GM23338 (cell line): ENCODE results near the gene SLC2A8. TPM values are rescaled to one million over a fixed set of nuclear protein-coding genes. Genes with fewer than 3 reads are reported as not detected.

Experiments used
- ATAC-seq: fragments of 200-7000 bp; cut with Tn5 transposase; 3 replicates; pipeline ENCODE4 v1.9.1; 2020
- DNase-seq: peaks from one replicate; pipeline ENCODE4 v3.0.0-alpha.2; 2015; ENCODE audit warnings: low spot score
- H2AFZ ChIP-seq: fragments of 200-600 bp; sonication (generic); 2 replicates; pipeline ENCODE4 v1.8.0; 2016; ENCODE audit warnings: antibody characterized with exemption, mild to moderate bottlenecking, moderate library complexity
- H3F3A ChIP-seq: fragments of 200-600 bp; sonication (generic); replicated peaks from 2 replicates; pipeline ENCODE4 v1.8.0; 2017; ENCODE audit warnings: antibody characterized with exemption, mixed run types, low read depth
- H3K27ac ChIP-seq: fragments of 200-600 bp; sonication (generic); 2 replicates; pipeline ENCODE4 v1.6.1; 2016; ENCODE audit warnings: low read depth
- H3K27me3 ChIP-seq: fragments of 200-600 bp; sonication (generic); 2 replicates; pipeline ENCODE4 v1.8.0; 2016; ENCODE audit warnings: mild to moderate bottlenecking, mixed run types, moderate library complexity; ENCODE audit not compliant: insufficient read depth
- H3K36me3 ChIP-seq: fragments of 200-600 bp; sonication (generic); 2 replicates; pipeline ENCODE4 v1.8.0; 2016; ENCODE audit warnings: mild to moderate bottlenecking; ENCODE audit not compliant: insufficient read depth
- H3K4me1 ChIP-seq: fragments of 200-600 bp; sonication (generic); 2 replicates; pipeline ENCODE4 v1.8.0; 2016; ENCODE audit warnings: mild to moderate bottlenecking, moderate library complexity; ENCODE audit not compliant: insufficient read depth
- H3K4me2 ChIP-seq: fragments of 200-600 bp; sonication (generic); 2 replicates; pipeline ENCODE4 v1.7.1; 2017; ENCODE audit warnings: mixed run types
- H3K4me3 ChIP-seq: fragments of 200-600 bp; sonication (generic); 2 replicates; pipeline ENCODE4 v1.6.1; 2016; ENCODE audit warnings: mixed run types
- H3K79me2 ChIP-seq: fragments of 200-600 bp; sonication (generic); replicated peaks from 2 replicates; pipeline ENCODE4 v1.8.0; 2017; ENCODE audit warnings: mild to moderate bottlenecking; ENCODE audit not compliant: insufficient read depth
- H3K9me2 ChIP-seq: fragments of 200-600 bp; sonication (generic); 2 replicates; pipeline ENCODE4 v1.8.0; 2017; ENCODE audit not compliant: insufficient read depth
- H4K20me1 ChIP-seq: fragments of 200-600 bp; sonication (generic); replicated peaks from 2 replicates; pipeline ENCODE4 v1.8.0; 2017; ENCODE audit warnings: mild to moderate bottlenecking; ENCODE audit not compliant: insufficient read depth
- H3K27ac Mint-ChIP-seq: 2 replicates; pipeline ENCODE4 v1.8.0; 2020; ENCODE audit warnings: inconsistent platforms, mild to moderate bottlenecking, moderate library complexity, mixed read lengths
- H3K27me3 Mint-ChIP-seq: 3 replicates; pipeline ENCODE4 v1.8.0; 2022; ENCODE audit warnings: low read depth, mild to moderate bottlenecking, moderate library complexity, mixed read lengths, inconsistent platforms; ENCODE audit not compliant: insufficient read depth, poor library complexity
- H3K36me3 Mint-ChIP-seq: 3 replicates; pipeline ENCODE4 v1.8.0; 2021; ENCODE audit warnings: low read depth, mild to moderate bottlenecking, inconsistent platforms, moderate library complexity, mixed read lengths
- H3K4me1 Mint-ChIP-seq: 3 replicates; pipeline ENCODE4 v1.8.0; 2020; ENCODE audit warnings: mild to moderate bottlenecking, inconsistent platforms, mixed read lengths
- H3K4me3 Mint-ChIP-seq: 3 replicates; pipeline ENCODE4 v1.8.0; 2021; ENCODE audit warnings: moderate library complexity, mild to moderate bottlenecking, inconsistent platforms, mixed read lengths
- H3K9me3 Mint-ChIP-seq: 3 replicates; pipeline ENCODE4 v1.8.0; 2020; ENCODE audit warnings: moderate library complexity, mild to moderate bottlenecking, inconsistent platforms, mixed read lengths
- CREB1 ChIP-seq: fragments of 250-450 bp; sonication (Bioruptor Pico); IDR thresholded peaks from 2 replicates; pipeline ENCODE4 v1.5.0; 2020; ENCODE audit warnings: low read depth, mild to moderate bottlenecking, moderate library complexity
- EZH2 ChIP-seq: fragments of 200-600 bp; sonication (generic); IDR thresholded peaks from one replicate; pipeline ENCODE4 v1.8.0; 2017; ENCODE audit warnings: antibody characterized with exemption, mild to moderate bottlenecking, low read depth; ENCODE audit not compliant: unreplicated experiment
- EZH2phosphoT487 ChIP-seq: fragments of 200-600 bp; sonication (generic); IDR thresholded peaks from one replicate; pipeline ENCODE4 v1.8.1; 2018; ENCODE audit warnings: antibody characterized with exemption; ENCODE audit not compliant: unreplicated experiment
- JUNB ChIP-seq: IDR thresholded peaks from one replicate; pipeline ENCODE4 v1.6.1; 2016; ENCODE audit warnings: antibody characterized with exemption; ENCODE audit not compliant: unreplicated experiment
- NANOG ChIP-seq: IDR thresholded peaks from 2 replicates; pipeline ENCODE4 v1.6.1; 2016; ENCODE audit warnings: antibody characterized with exemption, borderline replicate concordance
- POLR2AphosphoS5 ChIP-seq: IDR thresholded peaks from 2 replicates; pipeline ENCODE4 v1.6.1; 2016; ENCODE audit warnings: antibody characterized with exemption, low read depth
- STAT1 ChIP-seq: IDR thresholded peaks from one replicate; pipeline ENCODE4 v1.6.1; 2016; ENCODE audit warnings: antibody characterized with exemption; ENCODE audit not compliant: unreplicated experiment
- ZNF114 ChIP-seq: fragments of 250-450 bp; sonication (Bioruptor Pico); IDR thresholded peaks from 2 replicates; pipeline ENCODE4 v1.5.0; 2020; ENCODE audit warnings: mild to moderate bottlenecking, moderate library complexity
- ZNF331 ChIP-seq: fragments of 250-450 bp; sonication (Bioruptor Pico); IDR thresholded peaks from 2 replicates; pipeline ENCODE4 v1.5.0; 2020; ENCODE audit warnings: low read depth, mild to moderate bottlenecking, moderate library complexity
- polyA plus RNA-seq: library from polyadenylated mRNA; unstranded; fragments of >200 nt; fragmentation: Nextera tagmentation; extraction: Ambion mirVana; gene quantifications from 2 replicates; pipeline ENCODE4 v1.2.1, GENCODE V29; 2016
- total RNA-seq: library from RNA; depleted of rRNA; stranded (reverse); fragments of >200 nt; shearing (Covaris generic); gene quantifications from 2 replicates; pipeline ENCODE4 v1.2.3, GENCODE V29; 2014
- TF ChIP-seq, protein P1 (sequence below): IDR thresholded peaks from one replicate; pipeline ENCODE4 v1.6.1; 2018; ENCODE audit warnings: antibody characterized with exemption; ENCODE audit not compliant: unreplicated experiment
- TF ChIP-seq, protein P2 (sequence below): IDR thresholded peaks from 2 replicates; pipeline ENCODE4 v1.6.1; 2016; ENCODE audit warnings: antibody characterized with exemption
- TF ChIP-seq, protein P3 (sequence below): fragments of 250-450 bp; sonication (Bioruptor Pico); IDR thresholded peaks from 2 replicates; pipeline ENCODE4 v1.5.0; 2020; ENCODE audit warnings: mild to moderate bottlenecking, moderate library complexity
- TF ChIP-seq, protein P4 (sequence below), 2 experiments: fragments of 200-600 bp in 1 of 2; sonication (generic) in 1 of 2; conservative IDR thresholded peaks; 2 replicates each; pipeline versions ENCODE4 v1.5.1 to v1.6.1; 2016 to 2017; ENCODE audit warnings: antibody characterized with exemption in 2 of 2, low read depth in 2 of 2, mild to moderate bottlenecking in 2 of 2, moderate library complexity in 1 of 2

SLC2A8 gene
- total and polyA plus RNA-seq, 2 experiments from 2014 or later: 16.3 to 34.1 TPM

DNA sequence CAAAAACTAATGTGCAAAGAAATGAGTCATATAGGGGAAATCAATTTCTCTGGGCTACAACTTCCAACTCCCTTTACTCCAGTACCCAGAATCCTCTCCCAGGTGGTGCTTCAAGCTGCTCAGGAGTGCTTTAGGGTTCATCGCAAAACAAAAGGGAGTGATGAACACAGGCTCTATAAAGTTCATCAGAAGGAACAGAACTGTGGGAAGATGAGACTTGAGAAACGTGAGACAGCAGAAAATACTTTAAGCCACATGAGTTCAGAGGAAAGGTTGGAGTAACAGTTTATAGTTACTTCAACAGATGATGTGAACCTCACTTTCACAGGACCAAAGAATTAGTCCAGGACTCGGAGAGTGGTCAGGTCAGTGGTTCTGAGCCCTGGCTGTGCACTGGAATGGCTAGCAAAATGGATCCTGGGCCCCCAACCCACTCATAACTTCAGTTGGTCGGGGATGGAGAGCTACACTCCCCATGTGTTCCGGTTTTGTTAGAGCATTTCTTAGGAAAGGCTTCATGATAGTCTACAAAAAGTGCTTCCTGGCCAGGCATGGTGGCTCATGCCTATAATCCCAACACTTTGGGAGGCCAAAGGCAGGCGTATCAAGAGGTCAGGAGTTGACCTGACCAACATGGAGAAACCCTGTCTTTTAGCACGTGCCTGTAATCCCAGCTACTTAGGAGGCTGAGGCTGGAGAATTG lies 49.9 kb downstream of the SLC2A8 start:
- Mint-ChIP-seq H3K27me3 (peaks cover 44% of the 10 kb centered on the region), H3K36me3 (peaks cover 93% of the 10 kb centered on the region), H3K9me3 (peaks cover 22% of the 10 kb centered on the region), H3K4me3 (peak overlapping the region; percentile 18; the same call in 2 of the 3 replicates), H3K4me1 (peaks cover 16% of the 10 kb centered on the region), H3K27ac (peak overlapping the region; percentile 49; the same call in 1 of the 2 replicates)
- Histone ChIP-seq H3K27ac (peak overlapping the region; percentile 98), H3K79me2 (peaks cover 36% of the 10 kb centered on the region), H3K4me1 (peaks cover 17% of the 10 kb centered on the region), H3K27me3 (no peaks in the 10 kb centered on the region), H3K4me2 (no peak overlapping the region), H3K4me3 (no peak overlapping the region), H3K9me2 (no peaks in the 10 kb centered on the region), H4K20me1 (peaks cover 41% of the 10 kb centered on the region), H3K36me3 (peaks cover 71% of the 10 kb centered on the region), H2AFZ (no peak overlapping the region), H3F3A (peaks cover 75% of the 10 kb centered on the region)
- ATAC-seq (no peak), DNase-seq (no peak)
- TF ChIP-seq, protein P1, sequence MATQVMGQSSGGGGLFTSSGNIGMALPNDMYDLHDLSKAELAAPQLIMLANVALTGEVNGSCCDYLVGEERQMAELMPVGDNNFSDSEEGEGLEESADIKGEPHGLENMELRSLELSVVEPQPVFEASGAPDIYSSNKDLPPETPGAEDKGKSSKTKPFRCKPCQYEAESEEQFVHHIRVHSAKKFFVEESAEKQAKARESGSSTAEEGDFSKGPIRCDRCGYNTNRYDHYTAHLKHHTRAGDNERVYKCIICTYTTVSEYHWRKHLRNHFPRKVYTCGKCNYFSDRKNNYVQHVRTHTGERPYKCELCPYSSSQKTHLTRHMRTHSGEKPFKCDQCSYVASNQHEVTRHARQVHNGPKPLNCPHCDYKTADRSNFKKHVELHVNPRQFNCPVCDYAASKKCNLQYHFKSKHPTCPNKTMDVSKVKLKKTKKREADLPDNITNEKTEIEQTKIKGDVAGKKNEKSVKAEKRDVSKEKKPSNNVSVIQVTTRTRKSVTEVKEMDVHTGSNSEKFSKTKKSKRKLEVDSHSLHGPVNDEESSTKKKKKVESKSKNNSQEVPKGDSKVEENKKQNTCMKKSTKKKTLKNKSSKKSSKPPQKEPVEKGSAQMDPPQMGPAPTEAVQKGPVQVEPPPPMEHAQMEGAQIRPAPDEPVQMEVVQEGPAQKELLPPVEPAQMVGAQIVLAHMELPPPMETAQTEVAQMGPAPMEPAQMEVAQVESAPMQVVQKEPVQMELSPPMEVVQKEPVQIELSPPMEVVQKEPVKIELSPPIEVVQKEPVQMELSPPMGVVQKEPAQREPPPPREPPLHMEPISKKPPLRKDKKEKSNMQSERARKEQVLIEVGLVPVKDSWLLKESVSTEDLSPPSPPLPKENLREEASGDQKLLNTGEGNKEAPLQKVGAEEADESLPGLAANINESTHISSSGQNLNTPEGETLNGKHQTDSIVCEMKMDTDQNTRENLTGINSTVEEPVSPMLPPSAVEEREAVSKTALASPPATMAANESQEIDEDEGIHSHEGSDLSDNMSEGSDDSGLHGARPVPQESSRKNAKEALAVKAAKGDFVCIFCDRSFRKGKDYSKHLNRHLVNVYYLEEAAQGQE: no peak
- TF ChIP-seq, protein P2, sequence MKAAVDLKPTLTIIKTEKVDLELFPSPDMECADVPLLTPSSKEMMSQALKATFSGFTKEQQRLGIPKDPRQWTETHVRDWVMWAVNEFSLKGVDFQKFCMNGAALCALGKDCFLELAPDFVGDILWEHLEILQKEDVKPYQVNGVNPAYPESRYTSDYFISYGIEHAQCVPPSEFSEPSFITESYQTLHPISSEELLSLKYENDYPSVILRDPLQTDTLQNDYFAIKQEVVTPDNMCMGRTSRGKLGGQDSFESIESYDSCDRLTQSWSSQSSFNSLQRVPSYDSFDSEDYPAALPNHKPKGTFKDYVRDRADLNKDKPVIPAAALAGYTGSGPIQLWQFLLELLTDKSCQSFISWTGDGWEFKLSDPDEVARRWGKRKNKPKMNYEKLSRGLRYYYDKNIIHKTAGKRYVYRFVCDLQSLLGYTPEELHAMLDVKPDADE: no peak
- TF ChIP-seq POLR2AphosphoS5: no peak
- TF ChIP-seq STAT1: no peak
- TF ChIP-seq EZH2phosphoT487: no peak
- no peak for TF ChIP-seq ZNF114 (CRISPR knock-in tag)
- TF ChIP-seq NANOG: no peak
- TF ChIP-seq, protein P3, sequence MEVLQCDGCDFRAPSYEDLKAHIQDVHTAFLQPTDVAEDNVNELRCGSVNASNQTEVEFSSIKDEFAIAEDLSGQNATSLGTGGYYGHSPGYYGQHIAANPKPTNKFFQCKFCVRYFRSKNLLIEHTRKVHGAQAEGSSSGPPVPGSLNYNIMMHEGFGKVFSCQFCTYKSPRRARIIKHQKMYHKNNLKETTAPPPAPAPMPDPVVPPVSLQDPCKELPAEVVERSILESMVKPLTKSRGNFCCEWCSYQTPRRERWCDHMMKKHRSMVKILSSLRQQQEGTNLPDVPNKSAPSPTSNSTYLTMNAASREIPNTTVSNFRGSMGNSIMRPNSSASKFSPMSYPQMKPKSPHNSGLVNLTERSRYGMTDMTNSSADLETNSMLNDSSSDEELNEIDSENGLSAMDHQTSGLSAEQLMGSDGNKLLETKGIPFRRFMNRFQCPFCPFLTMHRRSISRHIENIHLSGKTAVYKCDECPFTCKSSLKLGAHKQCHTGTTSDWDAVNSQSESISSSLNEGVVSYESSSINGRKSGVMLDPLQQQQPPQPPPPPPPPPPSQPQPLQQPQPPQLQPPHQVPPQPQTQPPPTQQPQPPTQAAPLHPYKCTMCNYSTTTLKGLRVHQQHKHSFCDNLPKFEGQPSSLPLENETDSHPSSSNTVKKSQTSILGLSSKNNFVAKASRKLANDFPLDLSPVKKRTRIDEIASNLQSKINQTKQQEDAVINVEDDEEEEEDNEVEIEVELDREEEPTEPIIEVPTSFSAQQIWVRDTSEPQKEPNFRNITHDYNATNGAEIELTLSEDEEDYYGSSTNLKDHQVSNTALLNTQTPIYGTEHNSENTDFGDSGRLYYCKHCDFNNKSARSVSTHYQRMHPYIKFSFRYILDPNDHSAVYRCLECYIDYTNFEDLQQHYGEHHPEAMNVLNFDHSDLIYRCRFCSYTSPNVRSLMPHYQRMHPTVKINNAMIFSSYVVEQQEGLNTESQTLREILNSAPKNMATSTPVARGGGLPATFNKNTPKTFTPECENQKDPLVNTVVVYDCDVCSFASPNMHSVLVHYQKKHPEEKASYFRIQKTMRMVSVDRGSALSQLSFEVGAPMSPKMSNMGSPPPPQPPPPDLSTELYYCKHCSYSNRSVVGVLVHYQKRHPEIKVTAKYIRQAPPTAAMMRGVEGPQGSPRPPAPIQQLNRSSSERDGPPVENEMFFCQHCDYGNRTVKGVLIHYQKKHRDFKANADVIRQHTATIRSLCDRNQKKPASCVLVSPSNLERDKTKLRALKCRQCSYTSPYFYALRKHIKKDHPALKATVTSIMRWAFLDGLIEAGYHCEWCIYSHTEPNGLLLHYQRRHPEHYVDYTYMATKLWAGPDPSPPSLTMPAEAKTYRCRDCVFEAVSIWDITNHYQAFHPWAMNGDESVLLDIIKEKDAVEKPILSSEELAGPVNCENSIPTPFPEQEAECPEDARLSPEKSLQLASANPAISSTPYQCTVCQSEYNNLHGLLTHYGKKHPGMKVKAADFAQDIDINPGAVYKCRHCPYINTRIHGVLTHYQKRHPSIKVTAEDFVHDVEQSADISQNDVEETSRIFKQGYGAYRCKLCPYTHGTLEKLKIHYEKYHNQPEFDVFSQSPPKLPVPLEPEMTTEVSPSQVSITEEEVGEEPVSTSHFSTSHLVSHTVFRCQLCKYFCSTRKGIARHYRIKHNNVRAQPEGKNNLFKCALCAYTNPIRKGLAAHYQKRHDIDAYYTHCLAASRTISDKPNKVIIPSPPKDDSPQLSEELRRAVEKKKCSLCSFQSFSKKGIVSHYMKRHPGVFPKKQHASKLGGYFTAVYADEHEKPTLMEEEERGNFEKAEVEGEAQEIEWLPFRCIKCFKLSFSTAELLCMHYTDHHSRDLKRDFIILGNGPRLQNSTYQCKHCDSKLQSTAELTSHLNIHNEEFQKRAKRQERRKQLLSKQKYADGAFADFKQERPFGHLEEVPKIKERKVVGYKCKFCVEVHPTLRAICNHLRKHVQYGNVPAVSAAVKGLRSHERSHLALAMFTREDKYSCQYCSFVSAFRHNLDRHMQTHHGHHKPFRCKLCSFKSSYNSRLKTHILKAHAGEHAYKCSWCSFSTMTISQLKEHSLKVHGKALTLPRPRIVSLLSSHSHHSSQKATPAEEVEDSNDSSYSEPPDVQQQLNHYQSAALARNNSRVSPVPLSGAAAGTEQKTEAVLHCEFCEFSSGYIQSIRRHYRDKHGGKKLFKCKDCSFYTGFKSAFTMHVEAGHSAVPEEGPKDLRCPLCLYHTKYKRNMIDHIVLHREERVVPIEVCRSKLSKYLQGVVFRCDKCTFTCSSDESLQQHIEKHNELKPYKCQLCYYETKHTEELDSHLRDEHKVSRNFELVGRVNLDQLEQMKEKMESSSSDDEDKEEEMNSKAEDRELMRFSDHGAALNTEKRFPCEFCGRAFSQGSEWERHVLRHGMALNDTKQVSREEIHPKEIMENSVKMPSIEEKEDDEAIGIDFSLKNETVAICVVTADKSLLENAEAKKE: no peak
- TF ChIP-seq ZNF331: no peak
- TF ChIP-seq JUNB: no peak
- no peak for TF ChIP-seq CREB1 (CRISPR knock-in tag)
- no peak for TF ChIP-seq EZH2
- TF ChIP-seq, protein P4, sequence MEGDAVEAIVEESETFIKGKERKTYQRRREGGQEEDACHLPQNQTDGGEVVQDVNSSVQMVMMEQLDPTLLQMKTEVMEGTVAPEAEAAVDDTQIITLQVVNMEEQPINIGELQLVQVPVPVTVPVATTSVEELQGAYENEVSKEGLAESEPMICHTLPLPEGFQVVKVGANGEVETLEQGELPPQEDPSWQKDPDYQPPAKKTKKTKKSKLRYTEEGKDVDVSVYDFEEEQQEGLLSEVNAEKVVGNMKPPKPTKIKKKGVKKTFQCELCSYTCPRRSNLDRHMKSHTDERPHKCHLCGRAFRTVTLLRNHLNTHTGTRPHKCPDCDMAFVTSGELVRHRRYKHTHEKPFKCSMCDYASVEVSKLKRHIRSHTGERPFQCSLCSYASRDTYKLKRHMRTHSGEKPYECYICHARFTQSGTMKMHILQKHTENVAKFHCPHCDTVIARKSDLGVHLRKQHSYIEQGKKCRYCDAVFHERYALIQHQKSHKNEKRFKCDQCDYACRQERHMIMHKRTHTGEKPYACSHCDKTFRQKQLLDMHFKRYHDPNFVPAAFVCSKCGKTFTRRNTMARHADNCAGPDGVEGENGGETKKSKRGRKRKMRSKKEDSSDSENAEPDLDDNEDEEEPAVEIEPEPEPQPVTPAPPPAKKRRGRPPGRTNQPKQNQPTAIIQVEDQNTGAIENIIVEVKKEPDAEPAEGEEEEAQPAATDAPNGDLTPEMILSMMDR (conservative IDR thresholded peaks at IDR 0.05; ENCODE audit: low read depth in 2 of 2): no peak
